HAP-1 (cell line): ENCODE data around the gene DEF6.
"Not testable (repeated sequence)": the region's sequence is repeated elsewhere in the genome, so short reads cannot be mapped to it uniquely, and the experiment has no call there.

Experiments used
- DNase-seq, 2 experiments: peaks; one replicate each; pipeline ENCODE4 v3.0.0-alpha.2; 2016 to 2020; ENCODE audit warnings: low spot score in 2 of 2
- H3K27me3 ChIP-seq: fragments of 250-450 bp; sonication (Bioruptor Pico); 2 replicates; pipeline ENCODE4 v1.5.1; 2020; ENCODE audit warnings: low read depth, mild to moderate bottlenecking, moderate library complexity
- H3K36me3 ChIP-seq: fragments of 250-450 bp; sonication (Bioruptor Pico); replicated peaks from 2 replicates; pipeline ENCODE4 v1.5.1; 2020; ENCODE audit warnings: mild to moderate bottlenecking
- H3K4me1 ChIP-seq: fragments of 250-450 bp; sonication (Bioruptor Pico); 2 replicates; pipeline ENCODE4 v1.5.1; 2020; ENCODE audit warnings: mild to moderate bottlenecking
- H3K4me3 ChIP-seq: fragments of 250-450 bp; sonication (Bioruptor Pico); 2 replicates; pipeline ENCODE4 v1.5.1; 2020; ENCODE audit warnings: mild to moderate bottlenecking, moderate library complexity
- H3K9me3 ChIP-seq: fragments of 250-450 bp; sonication (Bioruptor Pico); 2 replicates; pipeline ENCODE4 v1.5.1; 2020; ENCODE audit warnings: mild to moderate bottlenecking, moderate library complexity
- in situ Hi-C: fragments of 300-500 bp; cut with MboI; formaldehyde crosslinking; loops from 3 replicates; pipeline ENCODE4 v1.14.3; 2020; ENCODE audit warnings: low sequenced_read_pairs, inconsistent platforms, mixed read lengths

The DEF6 gene

GRCh38 chr6:35292494-35292893 lies 5.1 kb upstream of the DEF6 start:
- H3K4me3 ChIP-seq = no peak overlapping the region
- no peaks in the 10 kb centered on the region for H3K4me1 ChIP-seq
- DNase-seq = no peak
- in situ Hi-C loops = no loop called here
- no peaks in the 10 kb centered on the region for H3K9me3 ChIP-seq
- H3K27me3 ChIP-seq = no peaks in the 10 kb centered on the region
- H3K36me3 ChIP-seq = peaks cover 55% of the 10 kb centered on the region

DNA sequence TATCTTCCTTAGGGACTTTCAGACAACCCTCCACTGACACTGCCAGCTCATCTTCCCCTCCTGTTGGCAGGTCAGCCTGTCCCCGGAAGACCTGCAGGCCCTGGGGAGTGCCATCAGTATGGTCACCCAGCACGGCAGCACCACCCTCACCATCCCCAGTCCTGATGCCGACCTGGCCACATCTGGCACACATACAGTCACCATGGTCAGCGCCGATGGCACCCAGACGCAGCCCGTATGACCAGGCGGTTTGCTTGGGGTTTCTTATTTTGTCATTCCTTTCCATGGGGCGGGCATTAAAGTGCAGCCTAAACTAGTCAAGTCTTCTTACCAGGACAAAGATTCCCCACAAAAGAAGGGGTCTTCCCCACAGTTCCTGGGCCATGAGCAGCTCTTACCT lies 3.9 kb upstream of the DEF6 start:
- Histone ChIP-seq H3K36me3 (peaks cover 44% of the 10 kb centered on the region), H3K9me3 (no peaks in the 10 kb centered on the region), H3K4me1 (no peaks in the 10 kb centered on the region), H3K27me3 (no peaks in the 10 kb centered on the region), H3K4me3 (no peak overlapping the region)
- DNase-seq = no peak
- in situ Hi-C loops = no loop called here

GRCh38 chr6:35294308-35294945 lies 3.2 kb upstream of the DEF6 start:
- Histone ChIP-seq H3K4me1 (no peaks in the 10 kb centered on the region), H3K4me3 (no peak overlapping the region), H3K27me3 (no peaks in the 10 kb centered on the region), H3K9me3 (no peaks in the 10 kb centered on the region), H3K36me3 (peaks cover 44% of the 10 kb centered on the region)
- peak; percentile 56 to 64 for DNase-seq
- in situ Hi-C loops = no loop called here

- in situ Hi-C loops = no loop called here
- Histone ChIP-seq H3K36me3 (peaks cover 43% of the 10 kb centered on the region), H3K9me3 (no peaks in the 10 kb centered on the region), H3K4me3 (no peak overlapping the region), H3K27me3 (no peaks in the 10 kb centered on the region), H3K4me1 (no peaks in the 10 kb centered on the region)
- no peak for DNase-seq
These were observed 2.6 kb upstream of the DEF6 start for GRCh38 chr6:35295036-35295435.

- Histone ChIP-seq H3K36me3 (peaks cover 36% of the 10 kb centered on the region), H3K4me1 (no peaks in the 10 kb centered on the region), H3K4me3 (no peak overlapping the region), H3K9me3 (no peaks in the 10 kb centered on the region), H3K27me3 (no peaks in the 10 kb centered on the region)
- in situ Hi-C loops = no loop called here
- DNase-seq = no peak
These were observed 1.9 kb upstream of the DEF6 start for GRCh38 chr6:35295521-35296315.

GRCh38 chr6:35296931-35297600 lies 552 bp upstream of the DEF6 start:
- H3K36me3 ChIP-seq = peaks cover 22% of the 10 kb centered on the region

DNA sequence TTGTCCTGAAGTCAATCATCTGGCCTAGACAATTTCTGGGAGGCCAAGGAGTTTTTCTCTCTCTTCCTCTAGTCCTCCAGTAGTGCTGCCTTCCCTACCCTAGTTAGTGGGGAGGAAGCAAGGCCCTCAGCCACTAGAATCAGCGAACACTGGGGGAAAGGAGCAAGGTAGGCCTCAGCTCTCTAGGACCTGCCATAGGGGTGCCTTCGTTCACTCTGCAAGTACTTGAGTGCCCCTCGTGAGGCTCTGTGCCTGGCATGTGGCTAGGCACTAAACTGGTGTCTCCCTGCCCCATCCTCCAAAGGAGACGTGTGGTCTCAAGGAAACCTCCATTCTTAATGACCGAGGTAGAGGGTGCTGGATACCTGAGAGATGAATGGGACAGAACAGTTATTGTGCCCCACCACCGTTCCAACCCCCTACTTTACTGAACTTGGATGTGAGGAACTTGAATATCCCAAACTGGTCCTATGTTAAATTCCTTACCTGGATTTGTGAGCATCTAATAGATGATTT lies 1.1 kb downstream of the DEF6 start:
- no peaks in the 10 kb centered on the region for H3K27me3 ChIP-seq
- no peaks in the 10 kb centered on the region for H3K4me1 ChIP-seq
- DNase-seq = no peak
- H3K4me3 ChIP-seq = no peak overlapping the region
- H3K9me3 ChIP-seq = no peaks in the 10 kb centered on the region
- in situ Hi-C loops = no loop called here
- peaks cover 13% of the 10 kb centered on the region for H3K36me3 ChIP-seq

More at GRCh38 chr6:35296931-35297600, 552 bp upstream of the DEF6 start:
- H3K4me3 ChIP-seq = no peak overlapping the region
- in situ Hi-C loops = no loop called here
- H3K4me1 ChIP-seq = no peaks in the 10 kb centered on the region
- H3K9me3 ChIP-seq = no peaks in the 10 kb centered on the region
- DNase-seq = no peak
- H3K27me3 ChIP-seq = no peaks in the 10 kb centered on the region

DNA sequence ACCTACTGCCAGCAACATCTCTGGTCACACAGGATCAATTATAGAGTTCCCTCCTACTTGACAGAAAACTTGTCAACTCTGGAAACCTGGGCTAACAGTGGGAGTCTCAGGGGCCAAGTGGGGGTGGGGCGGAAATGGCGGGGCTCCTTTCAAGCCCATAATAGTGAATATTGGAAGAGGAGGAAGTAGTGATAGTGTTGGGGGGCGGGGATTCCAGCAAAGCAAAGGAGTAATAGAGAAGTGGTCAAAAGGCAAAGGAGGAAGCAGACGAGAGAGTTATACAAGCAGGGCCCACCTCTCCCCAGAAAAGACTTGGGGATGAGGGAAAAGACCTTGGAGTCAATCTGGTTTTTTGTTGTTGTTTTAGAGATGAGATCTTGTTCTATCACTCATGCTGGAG lies 2.1 kb downstream of the DEF6 start:
- H3K9me3 ChIP-seq = no peaks in the 10 kb centered on the region
- H3K4me3 ChIP-seq = no peak overlapping the region
- peaks cover 10% of the 10 kb centered on the region for H3K36me3 ChIP-seq
- no peak for DNase-seq
- in situ Hi-C loops = no loop called here
- no peaks in the 10 kb centered on the region for H3K27me3 ChIP-seq
- no peaks in the 10 kb centered on the region for H3K4me1 ChIP-seq

DNA sequence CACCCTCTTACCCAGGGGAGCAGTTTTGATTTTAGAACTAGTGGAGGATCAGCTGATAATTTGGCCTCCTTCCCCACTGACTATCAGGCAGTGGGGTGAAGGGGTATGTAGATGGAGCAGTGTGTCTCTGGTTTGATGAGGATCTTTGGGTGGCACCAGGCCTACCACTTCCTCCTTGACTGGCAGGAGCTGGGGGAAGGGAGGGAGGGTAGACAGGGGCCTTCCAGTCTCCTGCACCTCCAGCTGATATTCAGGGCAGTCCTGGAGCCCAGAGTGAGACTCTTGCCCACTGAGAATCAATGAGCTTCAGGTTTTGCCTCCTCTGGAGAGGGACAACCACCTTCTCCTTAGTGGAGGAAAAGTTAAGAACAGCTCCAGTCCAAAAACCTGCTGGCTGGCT lies 3.2 kb downstream of the DEF6 start:
- DNase-seq = no peak
- Histone ChIP-seq H3K9me3 (no peaks in the 10 kb centered on the region), H3K4me1 (no peaks in the 10 kb centered on the region), H3K27me3 (no peaks in the 10 kb centered on the region), H3K4me3 (no peak overlapping the region), H3K36me3 (no peaks in the 10 kb centered on the region)
- in situ Hi-C loops = no loop called here

GRCh38 chr6:35302604-35303241 lies 5.1 kb downstream of the DEF6 start:
- Histone ChIP-seq H3K36me3 (no peaks in the 10 kb centered on the region), H3K4me1 (no peaks in the 10 kb centered on the region), H3K27me3 (no peaks in the 10 kb centered on the region), H3K4me3 (no peak overlapping the region), H3K9me3 (no peaks in the 10 kb centered on the region)
- in situ Hi-C loops = no loop called here
- peak in 1 of 2 experiments; percentile 35 for DNase-seq

DNA sequence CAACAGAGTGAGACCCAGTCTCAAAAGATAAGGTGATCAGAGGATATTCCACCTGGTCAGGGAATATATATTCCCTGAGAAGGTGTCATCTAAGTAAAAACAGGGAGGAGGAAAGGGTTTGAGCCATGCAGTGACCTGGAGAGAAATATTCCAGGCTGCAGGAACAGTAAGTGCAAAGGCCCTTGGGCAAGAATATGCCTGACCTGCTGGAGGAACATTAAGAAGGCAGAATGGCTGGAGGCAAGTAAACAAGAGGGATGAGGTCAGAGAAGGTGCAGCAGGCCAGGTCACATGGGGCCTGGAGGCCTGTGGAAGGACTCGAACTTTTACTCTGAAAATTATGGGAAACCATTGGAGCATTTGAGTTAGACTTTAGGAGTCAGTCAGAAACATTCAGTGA lies 6.7 kb downstream of the DEF6 start:
- Histone ChIP-seq H3K9me3 (no peaks in the 10 kb centered on the region), H3K4me3 (no peak overlapping the region), H3K4me1 (no peaks in the 10 kb centered on the region), H3K36me3 (no peaks in the 10 kb centered on the region), H3K27me3 (no peaks in the 10 kb centered on the region)
- no peak for DNase-seq
- in situ Hi-C loops = no loop called here

DNA sequence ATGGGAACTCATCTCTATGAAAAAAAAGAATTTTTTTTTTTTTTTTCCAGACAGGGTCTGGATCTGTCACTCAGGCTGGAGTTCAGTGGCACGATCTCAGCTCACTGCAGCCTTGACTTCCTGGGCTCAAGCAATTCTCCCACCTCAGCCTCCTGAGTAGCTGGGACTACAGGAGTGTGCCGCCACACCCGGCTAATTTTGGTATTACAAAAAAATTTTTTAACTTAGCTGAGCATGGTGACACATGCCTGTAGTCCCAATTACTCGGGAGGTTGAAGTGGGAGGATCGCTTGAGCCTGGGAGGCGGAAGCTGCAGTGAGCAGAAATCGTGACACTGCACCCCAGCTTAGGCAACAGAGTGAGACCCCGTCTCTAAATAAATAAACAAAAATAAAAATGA lies 7.5 kb downstream of the DEF6 start:
- in situ Hi-C loops = no loop called here
- H3K27me3 ChIP-seq = no peaks in the 10 kb centered on the region; the same call in 1 of the 2 replicates
- H3K9me3 ChIP-seq = no peaks in the 10 kb centered on the region
- no peaks in the 10 kb centered on the region for H3K36me3 ChIP-seq
- DNase-seq = no peak
- no peak overlapping the region for H3K4me3 ChIP-seq
- H3K4me1 ChIP-seq = no peaks in the 10 kb centered on the region

- H3K9me3 ChIP-seq, H3K27me3 ChIP-seq, H3K36me3 ChIP-seq, in situ Hi-C loops, H3K4me3 ChIP-seq, DNase-seq, H3K4me1 ChIP-seq: not testable (repeated sequence)
These were observed 9.5 kb downstream of the DEF6 start for GRCh38 chr6:35307138-35307537.

DNA sequence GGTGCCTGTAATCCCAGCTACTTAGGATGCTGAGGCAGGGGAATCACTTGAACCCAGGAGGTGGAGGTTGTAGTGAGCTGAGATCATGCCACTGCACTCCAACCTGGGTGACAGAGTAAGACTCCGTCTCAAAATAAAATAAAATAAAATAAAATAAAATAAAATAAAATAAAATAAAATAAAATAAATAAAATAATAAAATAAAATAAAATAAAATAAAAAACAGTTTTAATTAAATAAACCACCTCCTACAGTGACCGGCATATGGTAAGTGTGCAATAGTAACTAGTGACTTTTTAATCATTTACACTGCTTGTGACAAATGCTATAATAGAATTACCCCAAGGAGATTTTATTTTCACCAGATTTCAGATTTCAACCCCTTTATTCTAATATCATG lies 10.9 kb downstream of the DEF6 start:
- DNase-seq, H3K4me3 ChIP-seq, H3K9me3 ChIP-seq, H3K4me1 ChIP-seq, H3K36me3 ChIP-seq, H3K27me3 ChIP-seq, in situ Hi-C loops: not testable (repeated sequence)
